NB4 (cell line): ENCODE data around the gene CCT7.

Source experiments
- CTCF ChIP-seq: IDR thresholded peaks from one replicate; pipeline ENCODE4 v1.5.1; 2012; ENCODE audit warnings: low read depth, low read length
- POLR2A ChIP-seq: IDR thresholded peaks from 2 replicates; pipeline ENCODE4 v1.6.1; 2011; ENCODE audit warnings: mild to moderate bottlenecking; ENCODE audit not compliant: insufficient read length; ENCODE audit errors: extremely low read depth

GRCh38 chr2:73295751-73296400 lies 61.8 kb downstream of the CCT7 start:
- no peak for TF ChIP-seq POLR2A
- TF ChIP-seq CTCF, result no peak
